Globus pallidus (tissue), 1 donor: ENCODE results near the gene RAB5B.
A peak's percentile ranks its signal among the peaks of the same experiment; 100 is the strongest.
"Not testable (repeated sequence)": the region's sequence is repeated elsewhere in the genome, so short reads cannot be mapped to it uniquely, and the experiment has no call there.

ENCODE experiments used
- DNase-seq: peaks from one replicate; pipeline ENCODE4 v3.0.0-alpha.2; 2015; ENCODE audit warnings: low spot score

Gene RAB5B

GRCh38 chr12:56014205-56014604, 40.3 kb downstream of the RAB5B start:
- DNase-seq = no peak

- no peak for DNase-seq
Measured at GRCh38 chr12:56017181-56017580, 43.3 kb downstream of the RAB5B start.

- no peak for DNase-seq
Measured at GRCh38 chr12:56018356-56018755, 44.5 kb downstream of the RAB5B start.

GRCh38 chr12:56020423-56021184, 46.7 kb downstream of the RAB5B start, which contains the start of gene IKZF4:
Gene IKZF4 (plus strand): TSS chr12:56021043. CDS start chr12:56021494, 451 bp downstream.
- DNase-seq = peak; percentile 26

GRCh38 chr12:56021889-56022497, 48.1 kb downstream of the RAB5B start:
- no peak for DNase-seq

GRCh38 chr12:56028511-56029165, 54.8 kb downstream of the RAB5B start:
- no peak for DNase-seq

GRCh38 chr12:56029166-56029519, 55.3 kb downstream of the RAB5B start:
- no peak for DNase-seq

GRCh38 chr12:56029666-56030293, 55.9 kb downstream of the RAB5B start:
- no peak for DNase-seq

GRCh38 chr12:56031987-56032386, 58.1 kb downstream of the RAB5B start:
- no peak for DNase-seq

GRCh38 chr12:56034586-56035332, 60.9 kb downstream of the RAB5B start:
- DNase-seq = no peak

- no peak for DNase-seq
Measured at GRCh38 chr12:56037161-56037560, 63.3 kb downstream of the RAB5B start.

- DNase-seq = no peak
Measured at GRCh38 chr12:56038022-56038655, 64.3 kb downstream of the RAB5B start.

- DNase-seq = no peak
Measured at GRCh38 chr12:56040151-56040550, 66.3 kb downstream of the RAB5B start.

GRCh38 chr12:56040963-56041551, 67.2 kb downstream of the RAB5B start:
- no peak for DNase-seq

GRCh38 chr12:56041552-56042429, 67.9 kb downstream of the RAB5B start, which contains the start of gene RPS26:
Gene RPS26 (plus strand): TSS chr12:56041918. CDS start chr12:56042167, 249 bp downstream.
- peak; percentile 97 for DNase-seq

GRCh38 chr12:56042430-56042813, 68.5 kb downstream of the RAB5B start:
- not testable (repeated sequence) for DNase-seq

GRCh38 chr12:56042843-56043242, 69.0 kb downstream of the RAB5B start:
- no peak for DNase-seq
